Testis (tissue), 2 donors: Measurements from ENCODE around the gene KCNF1.

Experiments used
- CTCF ChIP-seq, 3 experiments: fragments of 450-650 bp in 2 of 3; fragments of 200-600 bp in 1 of 3; sonication (generic) in 1 of 3; IDR thresholded peaks; one replicate each; pipeline ENCODE4 v1.5.1; 2016 to 2019; ENCODE audit warnings: antibody characterized with exemption in 3 of 3, mild to moderate bottlenecking in 2 of 3, moderate library complexity in 1 of 3
- POLR2A ChIP-seq: fragments of 450-650 bp; IDR thresholded peaks from one replicate; pipeline ENCODE4 v1.6.1; 2017; ENCODE audit warnings: antibody characterized with exemption, mild to moderate bottlenecking, moderate library complexity

- TF ChIP-seq CTCF (IDR thresholded peaks at IDR 0.05) (no peak), POLR2A (no peak)
Measured at GRCh38 chr2:10871978-10872377, 39.8 kb upstream of the KCNF1 start.
